Measurements from ENCODE around the gene PCBP3.
"Not testable (repeated sequence)": the region's sequence is repeated elsewhere in the genome, so short reads cannot be mapped to it uniquely, and the experiment has no call there.

DNA sequence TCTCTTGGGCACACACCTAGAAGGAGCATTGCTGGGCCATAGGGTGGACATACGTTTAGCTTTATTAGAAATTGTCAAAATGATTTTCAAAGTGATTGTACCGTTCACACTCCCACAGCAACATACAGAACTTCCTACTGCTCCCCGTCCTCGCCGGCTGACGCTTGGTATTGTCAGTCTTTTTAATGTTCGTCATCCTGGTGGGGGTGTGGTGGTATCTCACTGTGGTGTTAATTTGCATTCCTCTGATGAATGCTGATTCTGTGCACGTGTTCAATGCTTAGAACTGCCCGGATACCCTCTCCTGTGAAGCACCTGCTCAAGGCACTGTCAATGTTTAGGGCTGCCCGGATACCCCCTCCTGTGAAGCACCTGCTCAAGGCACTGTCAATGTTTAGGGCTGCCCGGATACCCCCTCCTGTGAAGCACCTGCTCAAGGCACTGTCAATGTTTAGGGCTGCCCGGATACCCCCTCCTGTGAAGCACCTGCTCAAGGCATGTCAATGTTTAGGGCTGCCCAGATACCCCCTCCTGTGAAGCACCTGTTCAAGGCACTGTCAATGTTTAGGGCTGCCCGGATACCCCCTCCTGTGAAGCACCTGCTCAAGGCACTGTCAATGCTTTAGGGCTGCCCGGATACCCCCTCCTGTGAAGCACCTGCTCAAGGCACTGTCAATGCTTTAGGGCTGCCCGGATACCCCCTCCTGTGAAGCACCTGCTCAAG lies 34.6 kb upstream of the PCBP3 start:
- TF ChIP-seq, protein P1, sequence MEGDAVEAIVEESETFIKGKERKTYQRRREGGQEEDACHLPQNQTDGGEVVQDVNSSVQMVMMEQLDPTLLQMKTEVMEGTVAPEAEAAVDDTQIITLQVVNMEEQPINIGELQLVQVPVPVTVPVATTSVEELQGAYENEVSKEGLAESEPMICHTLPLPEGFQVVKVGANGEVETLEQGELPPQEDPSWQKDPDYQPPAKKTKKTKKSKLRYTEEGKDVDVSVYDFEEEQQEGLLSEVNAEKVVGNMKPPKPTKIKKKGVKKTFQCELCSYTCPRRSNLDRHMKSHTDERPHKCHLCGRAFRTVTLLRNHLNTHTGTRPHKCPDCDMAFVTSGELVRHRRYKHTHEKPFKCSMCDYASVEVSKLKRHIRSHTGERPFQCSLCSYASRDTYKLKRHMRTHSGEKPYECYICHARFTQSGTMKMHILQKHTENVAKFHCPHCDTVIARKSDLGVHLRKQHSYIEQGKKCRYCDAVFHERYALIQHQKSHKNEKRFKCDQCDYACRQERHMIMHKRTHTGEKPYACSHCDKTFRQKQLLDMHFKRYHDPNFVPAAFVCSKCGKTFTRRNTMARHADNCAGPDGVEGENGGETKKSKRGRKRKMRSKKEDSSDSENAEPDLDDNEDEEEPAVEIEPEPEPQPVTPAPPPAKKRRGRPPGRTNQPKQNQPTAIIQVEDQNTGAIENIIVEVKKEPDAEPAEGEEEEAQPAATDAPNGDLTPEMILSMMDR (optimal IDR thresholded peaks at IDR 0.05 in 1 of 3, IDR thresholded peaks at IDR 0.05 in 1 of 3, conservative IDR thresholded peaks at IDR 0.05 in 1 of 3; ENCODE audit: extremely low read depth in 1 of 3, insufficient read depth in 2 of 3, low read length in 3 of 3): not testable (repeated sequence)
- not testable (repeated sequence) for TF ChIP-seq EZH2 (IDR thresholded peaks at IDR 0.05; ENCODE audit: low read length)
